ENCODE results near the gene HES5.
"Not testable (repeated sequence)": the region's sequence is repeated elsewhere in the genome, so short reads cannot be mapped to it uniquely, and the experiment has no call there.

Gene HES5, protein sequence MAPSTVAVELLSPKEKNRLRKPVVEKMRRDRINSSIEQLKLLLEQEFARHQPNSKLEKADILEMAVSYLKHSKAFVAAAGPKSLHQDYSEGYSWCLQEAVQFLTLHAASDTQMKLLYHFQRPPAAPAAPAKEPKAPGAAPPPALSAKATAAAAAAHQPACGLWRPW

DNA sequence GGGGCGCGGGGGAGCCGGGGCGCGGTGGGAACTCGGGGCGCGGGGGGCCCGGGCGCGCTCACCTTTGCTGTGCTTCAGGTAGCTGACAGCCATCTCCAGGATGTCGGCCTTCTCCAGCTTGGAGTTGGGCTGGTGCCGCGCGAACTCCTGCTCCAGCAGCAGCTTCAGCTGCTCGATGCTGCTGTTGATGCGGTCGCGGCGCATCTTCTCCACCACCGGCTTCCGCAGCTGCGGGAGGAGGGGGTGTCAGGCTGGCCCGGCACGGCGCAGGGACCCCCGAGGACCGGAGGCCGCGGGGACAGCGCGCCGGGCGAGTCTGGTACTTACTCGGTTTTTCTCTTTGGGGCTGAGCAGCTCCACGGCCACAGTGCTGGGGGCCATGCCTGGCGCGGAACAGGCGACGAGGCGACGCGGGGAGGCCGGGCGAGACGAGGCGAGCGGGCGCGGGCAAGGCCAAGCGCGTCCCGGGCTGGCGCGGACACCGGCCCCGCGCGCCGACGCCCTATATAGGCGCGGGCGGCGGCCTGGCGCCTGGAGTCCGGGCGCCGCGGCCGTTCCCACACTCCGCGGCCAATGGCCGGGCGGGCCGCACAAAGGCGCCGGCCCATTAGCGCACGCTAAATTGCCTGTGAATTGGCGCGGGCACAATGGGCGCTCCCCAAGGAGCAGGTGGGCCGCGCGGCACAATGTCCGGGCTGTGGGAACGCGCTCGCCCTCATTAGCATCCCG is at the start of gene HES5:
TSS of gene HES5 (minus strand) at position 480 of the 729 bp plus-strand sequence. CDS start at position 381, 99 bp downstream.
- H3K9me3 ChIP-seq = no peaks in the 10 kb centered on the region
- peaks cover 15% of the 10 kb centered on the region for H3K27me3 ChIP-seq (ENCODE audit: low read depth)
- peak; percentile 45 to 69 for DNase-seq (ENCODE audit: low spot score in 2 of 2)
- H3K4me3 ChIP-seq = no peak within 1 kb of the TSS
- in situ Hi-C loops (cut with MboI; ENCODE audit: low sequenced_read_pairs) = no loop called here
- H3K36me3 ChIP-seq (replicated peaks) = peaks cover 5% of the 10 kb centered on the region; the same call in 1 of the 2 replicates
- H3K4me1 ChIP-seq = peaks cover 6% of the 10 kb centered on the region

GRCh38 chr1:2578758-2579118 is 48.7 kb upstream of the HES5 start:
- H3K36me3 ChIP-seq (replicated peaks) = no peaks in the 10 kb centered on the region
- 0 out of 2 replicates have a peak, but pooled peaks cover 3% of the 10 kb centered on the region for H3K9me3 ChIP-seq
- H3K4me3 ChIP-seq = no peak overlapping the region
- no peaks in the 10 kb centered on the region for H3K4me1 ChIP-seq
- in situ Hi-C loops (cut with MboI; ENCODE audit: low sequenced_read_pairs) = no loop called here
- H3K27me3 ChIP-seq (ENCODE audit: low read depth) = peaks cover 16% of the 10 kb centered on the region
- no peak for DNase-seq (ENCODE audit: low spot score in 2 of 2)

- in situ Hi-C loops (cut with MboI; ENCODE audit: low sequenced_read_pairs); H3K9me3 ChIP-seq; H3K4me1 ChIP-seq; H3K4me3 ChIP-seq; H3K36me3 ChIP-seq (replicated peaks); DNase-seq (ENCODE audit: low spot score in 2 of 2): not testable (repeated sequence)
- H3K27me3 ChIP-seq (ENCODE audit: low read depth) = peaks cover 17% of the 10 kb centered on the region
These were observed 47.6 kb upstream of the HES5 start for GRCh38 chr1:2577565-2578075.

GRCh38 chr1:2575801-2576663 is 46.0 kb upstream of the HES5 start:
- H3K36me3 ChIP-seq (replicated peaks) = no peaks in the 10 kb centered on the region
- H3K9me3 ChIP-seq = 0 out of 2 replicates have a peak, but pooled peaks cover 8% of the 10 kb centered on the region
- peaks cover 9% of the 10 kb centered on the region; the same call in 1 of the 2 replicates for H3K27me3 ChIP-seq (ENCODE audit: low read depth)
- DNase-seq (ENCODE audit: low spot score in 2 of 2) = no peak
- no peak overlapping the region for H3K4me3 ChIP-seq
- in situ Hi-C loops (cut with MboI; ENCODE audit: low sequenced_read_pairs) = no loop called here
- H3K4me1 ChIP-seq = no peaks in the 10 kb centered on the region

GRCh38 chr1:2574350-2574749 is 44.3 kb upstream of the HES5 start:
- Histone ChIP-seq H3K4me1 (no peaks in the 10 kb centered on the region), H3K9me3 (0 out of 2 replicates have a peak, but pooled peaks cover 8% of the 10 kb centered on the region), H3K36me3 (replicated peaks) (no peaks in the 10 kb centered on the region), H3K4me3 (no peak overlapping the region), H3K27me3 (ENCODE audit: low read depth) (peaks cover 7% of the 10 kb centered on the region; the same call in 1 of the 2 replicates)
- no peak for DNase-seq (ENCODE audit: low spot score in 2 of 2)
- in situ Hi-C loops (cut with MboI; ENCODE audit: low sequenced_read_pairs) = no loop called here

- H3K9me3 ChIP-seq = 0 out of 2 replicates have a peak, but pooled peaks cover 8% of the 10 kb centered on the region
- H3K36me3 ChIP-seq (replicated peaks) = no peaks in the 10 kb centered on the region
- in situ Hi-C loops (cut with MboI; ENCODE audit: low sequenced_read_pairs) = no loop called here
- H3K27me3 ChIP-seq (ENCODE audit: low read depth) = peaks cover 7% of the 10 kb centered on the region; the same call in 1 of the 2 replicates
- no peak for DNase-seq (ENCODE audit: low spot score in 2 of 2)
- no peak overlapping the region for H3K4me3 ChIP-seq
- no peaks in the 10 kb centered on the region for H3K4me1 ChIP-seq
These were observed 43.3 kb upstream of the HES5 start for GRCh38 chr1:2573250-2573920.

- Histone ChIP-seq H3K9me3 (0 out of 2 replicates have a peak, but pooled peaks cover 8% of the 10 kb centered on the region), H3K36me3 (replicated peaks) (no peaks in the 10 kb centered on the region), H3K27me3 (ENCODE audit: low read depth) (peaks cover 7% of the 10 kb centered on the region; the same call in 1 of the 2 replicates), H3K4me3 (no peak overlapping the region), H3K4me1 (no peaks in the 10 kb centered on the region)
- no peak for DNase-seq (ENCODE audit: low spot score in 2 of 2)
- in situ Hi-C loops (cut with MboI; ENCODE audit: low sequenced_read_pairs) = no loop called here
These were observed 41.3 kb upstream of the HES5 start for GRCh38 chr1:2571348-2571747.

- Histone ChIP-seq H3K4me3 (no peak overlapping the region), H3K27me3 (ENCODE audit: low read depth) (peaks cover 7% of the 10 kb centered on the region; the same call in 1 of the 2 replicates), H3K36me3 (replicated peaks) (no peaks in the 10 kb centered on the region), H3K4me1 (no peaks in the 10 kb centered on the region), H3K9me3 (0 out of 2 replicates have a peak, but pooled peaks cover 8% of the 10 kb centered on the region)
- in situ Hi-C loops (cut with MboI; ENCODE audit: low sequenced_read_pairs) = no loop called here
- DNase-seq (ENCODE audit: low spot score in 2 of 2) = no peak
These were observed 40.3 kb upstream of the HES5 start for GRCh38 chr1:2570332-2570731.

DNA sequence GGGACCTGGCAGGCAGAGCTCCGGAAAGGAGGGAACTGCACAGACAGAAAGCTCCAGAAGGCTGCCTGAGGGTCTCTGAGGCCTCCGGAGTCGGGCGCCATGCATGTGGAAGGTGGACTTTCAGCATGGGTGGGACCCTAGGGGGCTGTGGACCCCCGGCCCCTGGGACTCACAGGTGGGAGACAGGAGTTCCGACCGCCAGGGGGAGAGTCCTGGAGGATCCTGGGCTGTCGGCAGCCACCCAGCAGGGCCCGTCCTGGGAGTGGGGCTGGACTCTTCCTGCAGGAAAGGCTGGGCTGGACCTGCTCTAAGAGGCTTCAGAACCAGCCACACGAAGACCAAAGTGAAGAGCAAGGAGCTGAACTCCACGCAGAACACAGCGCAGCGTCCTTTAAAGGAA is 39.6 kb upstream of the HES5 start:
- H3K9me3 ChIP-seq; H3K4me3 ChIP-seq; in situ Hi-C loops (cut with MboI; ENCODE audit: low sequenced_read_pairs); H3K36me3 ChIP-seq (replicated peaks); H3K27me3 ChIP-seq (ENCODE audit: low read depth); DNase-seq (ENCODE audit: low spot score in 2 of 2); H3K4me1 ChIP-seq: not testable (repeated sequence)

DNA sequence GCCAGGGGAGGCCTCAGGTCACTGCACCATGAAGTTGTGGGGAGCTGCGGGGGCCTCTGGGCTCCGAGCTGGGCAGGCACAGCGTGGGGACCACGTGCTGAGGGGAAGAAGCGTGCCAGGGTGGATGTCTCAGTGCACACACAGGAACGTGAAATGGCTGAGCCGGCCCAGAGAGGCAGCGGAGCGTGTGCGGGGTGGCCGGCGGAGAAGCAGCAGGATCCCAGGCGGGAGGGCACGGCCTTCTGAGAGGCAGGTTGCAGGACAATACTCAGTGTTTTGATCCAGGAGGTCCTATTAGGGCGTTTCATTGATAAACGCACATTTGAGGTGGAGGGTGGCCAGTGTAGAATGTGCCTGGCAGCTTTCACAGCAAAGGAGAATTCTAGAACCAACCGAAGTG is 39.0 kb upstream of the HES5 start:
- no peaks in the 10 kb centered on the region for H3K4me1 ChIP-seq
- in situ Hi-C loops (cut with MboI; ENCODE audit: low sequenced_read_pairs) = no loop called here
- DNase-seq (ENCODE audit: low spot score in 2 of 2) = no peak
- H3K27me3 ChIP-seq (ENCODE audit: low read depth) = peaks cover 5% of the 10 kb centered on the region; the same call in 1 of the 2 replicates
- no peak overlapping the region for H3K4me3 ChIP-seq
- H3K36me3 ChIP-seq (replicated peaks) = no peaks in the 10 kb centered on the region
- 0 out of 2 replicates have a peak, but pooled peaks cover 8% of the 10 kb centered on the region for H3K9me3 ChIP-seq

DNA sequence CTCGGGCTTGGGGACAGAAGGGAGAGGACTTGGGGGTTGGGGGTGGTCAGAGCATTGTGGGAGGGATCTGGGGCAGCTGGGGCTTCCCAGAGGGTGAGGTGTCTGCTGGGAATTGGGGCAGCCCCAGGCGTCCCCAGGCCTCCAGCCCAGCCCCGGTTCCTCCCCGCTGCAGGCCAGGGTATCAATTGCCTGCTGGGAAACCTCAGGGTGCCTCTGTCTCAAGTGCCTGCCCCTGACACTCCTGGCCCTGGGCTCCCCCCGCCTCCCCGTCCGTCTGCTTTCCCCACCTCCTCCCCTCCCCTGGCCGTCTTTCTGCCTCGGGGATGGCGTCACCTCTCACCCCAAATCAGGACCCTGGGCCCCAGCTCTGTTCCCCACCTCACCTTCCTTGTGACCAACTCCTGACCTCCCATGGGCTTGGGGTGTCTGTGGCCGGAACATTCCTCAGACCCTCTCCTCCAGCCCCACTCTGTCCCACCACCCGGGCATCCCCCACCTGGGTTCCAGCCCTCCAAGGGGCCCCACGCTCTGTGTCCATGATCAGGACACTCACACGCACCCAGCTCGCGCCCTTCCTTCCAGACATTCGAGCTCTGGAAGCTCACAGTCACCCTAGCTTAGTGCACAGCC is 38.2 kb upstream of the HES5 start:
- H3K9me3 ChIP-seq; H3K27me3 ChIP-seq (ENCODE audit: low read depth); in situ Hi-C loops (cut with MboI; ENCODE audit: low sequenced_read_pairs); H3K4me1 ChIP-seq; H3K4me3 ChIP-seq; DNase-seq (ENCODE audit: low spot score in 2 of 2); H3K36me3 ChIP-seq (replicated peaks): not testable (repeated sequence)

DNA sequence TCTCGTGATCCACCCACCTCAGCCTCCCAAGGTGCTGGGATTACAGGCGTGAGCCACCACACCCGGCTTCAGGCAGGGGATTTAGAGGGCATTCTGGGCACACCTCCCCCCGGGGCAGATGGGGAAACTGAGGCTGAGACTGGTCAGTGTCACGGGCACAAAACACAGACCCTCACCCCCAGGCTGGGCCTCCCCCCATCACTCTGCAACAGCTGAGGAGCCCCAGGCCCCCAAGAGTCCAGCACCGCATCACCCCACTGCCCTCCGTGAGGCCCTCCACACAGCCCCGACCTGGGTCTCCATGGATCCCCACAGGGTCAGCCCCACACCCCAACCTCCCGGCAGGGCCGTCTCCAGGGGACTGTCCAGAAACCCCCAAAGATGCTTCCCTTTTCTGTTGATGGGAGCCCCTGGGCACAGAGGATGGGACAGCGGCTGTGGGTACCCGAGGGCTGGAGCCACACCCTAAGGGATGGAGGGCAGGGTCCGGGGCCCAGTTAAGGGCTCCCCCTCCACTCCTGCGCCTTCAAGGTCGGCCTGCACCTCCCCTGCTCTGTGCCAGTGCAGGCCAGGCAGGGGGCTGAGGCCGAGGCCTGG is 37.1 kb upstream of the HES5 start:
- in situ Hi-C loops (cut with MboI; ENCODE audit: low sequenced_read_pairs) = no loop called here
- Histone ChIP-seq H3K36me3 (replicated peaks) (no peaks in the 10 kb centered on the region), H3K4me1 (no peaks in the 10 kb centered on the region), H3K27me3 (ENCODE audit: low read depth) (no peaks in the 10 kb centered on the region), H3K4me3 (no peak overlapping the region), H3K9me3 (no peaks in the 10 kb centered on the region)
- DNase-seq (ENCODE audit: low spot score in 2 of 2) = no peak

All from HAP-1 (cell line).